Suprapubic skin (tissue), 4 donors: Measurements from ENCODE around the gene INPP5A. TPM values are rescaled to one million over a fixed set of nuclear protein-coding genes. Genes with fewer than 3 reads are reported as not detected.

Experiments used
- DNase-seq, 2 donors: peaks; one replicate each; pipeline ENCODE4 v3.0.0-alpha.2; 2019; ENCODE audit warnings: low spot score in 2 of 2
- H3K27ac ChIP-seq: fragments of 200-600 bp; sonication (generic); one replicate; pipeline ENCODE4 v1.5.1; 2019
- H3K27me3 ChIP-seq: fragments of 200-600 bp; sonication (generic); one replicate; pipeline ENCODE4 v1.5.1; 2019
- H3K36me3 ChIP-seq: fragments of 200-600 bp; sonication (generic); one replicate; pipeline ENCODE4 v1.5.1; 2019
- H3K4me1 ChIP-seq: fragments of 200-600 bp; sonication (generic); one replicate; pipeline ENCODE4 v1.5.1; 2019
- H3K4me3 ChIP-seq: fragments of 200-600 bp; sonication (generic); one replicate; pipeline ENCODE4 v1.5.1; 2019; ENCODE audit warnings: mild to moderate bottlenecking
- H3K9me3 ChIP-seq: fragments of 200-600 bp; sonication (generic); one replicate; pipeline ENCODE4 v1.5.1; 2019
- CTCF ChIP-seq, 2 donors: fragments of 200-600 bp in 1 of 2; fragments of 450-650 bp in 1 of 2; sonication (generic) in 1 of 2; IDR thresholded peaks; one replicate each; pipeline ENCODE4 v1.5.1; 2016 to 2019; ENCODE audit warnings: antibody characterized with exemption in 2 of 2, mild to moderate bottlenecking in 1 of 2, moderate library complexity in 1 of 2
- EP300 ChIP-seq: sonication (generic); formaldehyde crosslinking; IDR thresholded peaks from one replicate; pipeline ENCODE4 v1.6.1; 2017; ENCODE audit warnings: antibody characterized with exemption
- POLR2A ChIP-seq, 2 donors: fragments of 450-650 bp; IDR thresholded peaks; one replicate each; pipeline ENCODE4 v1.6.1; 2017; ENCODE audit warnings: antibody characterized with exemption in 2 of 2, mild to moderate bottlenecking in 2 of 2, moderate library complexity in 2 of 2
- POLR2AphosphoS5 ChIP-seq, 3 donors: sonication (generic); formaldehyde crosslinking; IDR thresholded peaks; one replicate each; pipeline ENCODE4 v1.6.1; 2017; ENCODE audit warnings: antibody characterized with exemption in 3 of 3
- WGBS: methylation state at CpG from one replicate; pipeline ENCODE4 v1.1.5; 2018; 5-methylcytosine and 5-hydroxymethylcytosine counted together
- total RNA-seq, 4 donors: library from RNA; depleted of rRNA; stranded (reverse); fragments of >200 nt; gene quantifications; one replicate each; pipeline ENCODE4 v1.1.0, GENCODE V29; 2016

The INPP5A gene
- total RNA-seq, 4 donors from 2014 or later = 28.1 to 39.1 (median 32.3) TPM

GRCh38 chr10:132588301-132589013 is 50.9 kb downstream of the INPP5A start:
- WGBS = 64% methylated on average over 23 of the region's 25 CpGs
- peak overlapping the region; percentile 15 for H3K4me3 ChIP-seq
- DNase-seq = peak in 1 of 2 donors; percentile 64
- TF ChIP-seq EP300 (no peak), POLR2AphosphoS5 (IDR thresholded peaks at IDR 0.05) (no peak), POLR2A (IDR thresholded peaks at IDR 0.05) (no peak), CTCF (IDR thresholded peaks at IDR 0.05) (no peak)
- H3K4me1 ChIP-seq = peaks cover 34% of the 10 kb centered on the region
- H3K27me3 ChIP-seq = no peaks in the 10 kb centered on the region
- H3K36me3 ChIP-seq = no peaks in the 10 kb centered on the region
- H3K27ac ChIP-seq = peak overlapping the region; percentile 28
- H3K9me3 ChIP-seq = no peaks in the 10 kb centered on the region

- no CpG with 5 or more reads among the region's 14 CpGs for WGBS
- peaks cover 40% of the 10 kb centered on the region for H3K4me1 ChIP-seq
- no peaks in the 10 kb centered on the region for H3K27me3 ChIP-seq
- TF ChIP-seq POLR2A (IDR thresholded peaks at IDR 0.05) = no peak
- no peak for TF ChIP-seq EP300
- TF ChIP-seq POLR2AphosphoS5 (IDR thresholded peaks at IDR 0.05) = no peak
- no peak for TF ChIP-seq CTCF (IDR thresholded peaks at IDR 0.05)
- H3K9me3 ChIP-seq = no peaks in the 10 kb centered on the region
- DNase-seq = no peak
- H3K27ac ChIP-seq = peak overlapping the region; percentile 28
- H3K36me3 ChIP-seq = no peaks in the 10 kb centered on the region
- H3K4me3 ChIP-seq = no peak overlapping the region
Measured at GRCh38 chr10:132589015-132589414, 51.4 kb downstream of the INPP5A start.

- no peaks in the 10 kb centered on the region for H3K9me3 ChIP-seq
- TF ChIP-seq POLR2A (IDR thresholded peaks at IDR 0.05) = no peak
- no peak for TF ChIP-seq EP300
- TF ChIP-seq POLR2AphosphoS5 (IDR thresholded peaks at IDR 0.05) = no peak
- no peak for TF ChIP-seq CTCF (IDR thresholded peaks at IDR 0.05)
- H3K27ac ChIP-seq = no peak overlapping the region
- peaks cover 44% of the 10 kb centered on the region for H3K4me1 ChIP-seq
- H3K36me3 ChIP-seq = no peaks in the 10 kb centered on the region
- H3K4me3 ChIP-seq = no peak overlapping the region
- no peak for DNase-seq
- 97% methylated on average over 10 of the region's 16 CpGs for WGBS
- H3K27me3 ChIP-seq = no peaks in the 10 kb centered on the region
Measured at GRCh38 chr10:132589681-132590080, 52.1 kb downstream of the INPP5A start.

GRCh38 chr10:132590094-132590751 is 52.6 kb downstream of the INPP5A start:
- WGBS = 91% methylated on average over 30 of the region's 33 CpGs
- Histone ChIP-seq H3K27ac (no peak overlapping the region), H3K9me3 (no peaks in the 10 kb centered on the region), H3K4me1 (peaks cover 44% of the 10 kb centered on the region), H3K4me3 (no peak overlapping the region), H3K27me3 (no peaks in the 10 kb centered on the region), H3K36me3 (no peaks in the 10 kb centered on the region)
- peak in 1 of 2 donors; percentile 48 for DNase-seq
- TF ChIP-seq CTCF (IDR thresholded peaks at IDR 0.05) (no peak), POLR2A (IDR thresholded peaks at IDR 0.05) (no peak), POLR2AphosphoS5 (IDR thresholded peaks at IDR 0.05) (no peak), EP300 (no peak)

- Histone ChIP-seq H3K27ac (no peak overlapping the region), H3K4me1 (peaks cover 44% of the 10 kb centered on the region), H3K36me3 (no peaks in the 10 kb centered on the region), H3K4me3 (no peak overlapping the region), H3K9me3 (no peaks in the 10 kb centered on the region), H3K27me3 (no peaks in the 10 kb centered on the region)
- TF ChIP-seq CTCF (IDR thresholded peaks at IDR 0.05) = no peak
- TF ChIP-seq POLR2A (IDR thresholded peaks at IDR 0.05) = no peak
- TF ChIP-seq POLR2AphosphoS5 (IDR thresholded peaks at IDR 0.05) = no peak
- no peak for TF ChIP-seq EP300
- DNase-seq = peak in 1 of 2 donors; percentile 33
- 87% methylated on average over 10 of the region's 10 CpGs for WGBS
Measured at GRCh38 chr10:132590752-132591121, 53.1 kb downstream of the INPP5A start.
